ENCODE measurements around the gene LRRC74A.
A peak's percentile ranks its signal among the peaks of the same experiment; 100 is the strongest.

Gene LRRC74A

GRCh38 chr14:76792422-76792821 is 33.8 kb upstream of the LRRC74A start:
- H3K4me1 Mint-ChIP-seq = no peaks in the 10 kb centered on the region
- no peaks in the 10 kb centered on the region for H3K27me3 Mint-ChIP-seq
- no peak overlapping the region for H3K4me3 Mint-ChIP-seq
- peaks cover 84% of the 10 kb centered on the region for H3K36me3 Mint-ChIP-seq
- peaks cover 3% of the 10 kb centered on the region for H3K9me3 Mint-ChIP-seq
- no peak overlapping the region for H3K27ac Mint-ChIP-seq
- ATAC-seq = no peak

DNA sequence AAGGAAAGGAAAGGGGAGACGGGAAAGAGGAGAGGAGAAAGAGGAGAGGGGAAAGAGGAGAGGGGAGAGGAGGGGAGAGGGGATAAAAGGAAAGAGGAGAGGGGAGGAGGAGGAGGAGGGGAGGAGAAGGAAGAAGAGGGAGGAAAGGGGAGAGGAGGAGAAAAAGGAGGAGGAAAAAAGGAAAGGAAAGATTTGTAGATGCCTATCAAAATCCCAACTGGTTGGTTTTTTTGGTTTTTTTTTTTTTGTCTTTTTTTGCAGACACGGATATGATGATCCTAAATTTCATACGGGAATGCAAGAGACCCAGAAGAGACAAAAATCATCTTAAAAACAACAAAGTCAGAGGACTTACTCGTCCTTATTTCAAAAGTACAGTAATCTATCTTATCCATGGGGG is 32.9 kb upstream of the LRRC74A start:
- Mint-ChIP-seq H3K27me3 (no peaks in the 10 kb centered on the region), H3K4me1 (no peaks in the 10 kb centered on the region), H3K36me3 (peaks cover 84% of the 10 kb centered on the region), H3K27ac (no peak overlapping the region), H3K4me3 (no peak overlapping the region), H3K9me3 (peaks cover 3% of the 10 kb centered on the region)
- ATAC-seq = no peak

DNA sequence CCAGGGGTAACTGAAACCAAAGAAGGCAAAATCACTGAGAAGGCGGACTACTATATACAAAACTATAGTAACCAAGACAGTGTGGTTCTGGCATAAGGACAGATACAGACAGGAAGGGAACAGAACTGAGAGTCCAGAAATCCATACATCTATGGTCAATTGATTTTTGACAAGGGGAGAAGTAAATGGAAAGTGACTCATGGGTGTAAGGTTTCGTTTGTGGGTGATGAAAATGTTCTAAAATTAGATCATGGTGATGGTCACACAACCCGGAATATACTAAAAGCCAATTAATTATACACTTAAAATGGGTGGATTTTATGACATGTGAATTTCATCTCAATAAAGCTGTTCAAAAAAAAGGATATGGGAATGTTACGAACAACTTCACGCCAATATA is 32.3 kb upstream of the LRRC74A start:
- ATAC-seq = no peak
- H3K4me3 Mint-ChIP-seq = no peak overlapping the region
- peaks cover 3% of the 10 kb centered on the region for H3K9me3 Mint-ChIP-seq
- no peak overlapping the region for H3K27ac Mint-ChIP-seq
- no peaks in the 10 kb centered on the region for H3K4me1 Mint-ChIP-seq
- H3K36me3 Mint-ChIP-seq = peaks cover 84% of the 10 kb centered on the region
- H3K27me3 Mint-ChIP-seq = no peaks in the 10 kb centered on the region

- no peak overlapping the region for H3K4me3 Mint-ChIP-seq
- H3K27ac Mint-ChIP-seq = no peak overlapping the region
- H3K36me3 Mint-ChIP-seq = peaks cover 70% of the 10 kb centered on the region
- ATAC-seq = no peak
- H3K27me3 Mint-ChIP-seq = no peaks in the 10 kb centered on the region
- H3K9me3 Mint-ChIP-seq = no peaks in the 10 kb centered on the region
- H3K4me1 Mint-ChIP-seq = peaks cover 37% of the 10 kb centered on the region
Measured at GRCh38 chr14:76806446-76806845, 19.8 kb upstream of the LRRC74A start.

DNA sequence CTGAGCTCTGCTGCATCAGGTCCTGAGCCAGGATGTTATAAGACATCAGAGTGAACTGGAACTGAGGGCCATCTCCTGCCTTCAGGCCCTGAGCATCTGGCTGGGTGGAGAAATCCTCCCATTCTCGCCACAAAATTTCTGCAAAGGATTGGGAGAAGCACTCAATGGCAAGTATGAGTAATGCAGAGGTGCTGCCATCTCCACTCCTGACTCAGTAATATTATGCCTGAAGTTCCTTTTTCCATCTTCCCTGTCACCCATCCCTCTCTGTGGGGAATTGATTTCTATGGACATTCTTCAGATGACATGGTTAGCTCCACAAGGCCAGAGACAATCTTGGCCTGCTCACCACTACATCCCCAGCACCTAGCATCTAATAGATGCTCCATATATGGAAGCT is 18.2 kb upstream of the LRRC74A start:
- no peak for ATAC-seq
- Mint-ChIP-seq H3K9me3 (no peaks in the 10 kb centered on the region), H3K36me3 (peaks cover 58% of the 10 kb centered on the region), H3K4me1 (peaks cover 48% of the 10 kb centered on the region), H3K27me3 (no peaks in the 10 kb centered on the region), H3K4me3 (no peak overlapping the region), H3K27ac (no peak overlapping the region)

GRCh38 chr14:76808990-76809389 is 17.2 kb upstream of the LRRC74A start:
- H3K27me3 Mint-ChIP-seq = no peaks in the 10 kb centered on the region
- peaks cover 48% of the 10 kb centered on the region for H3K36me3 Mint-ChIP-seq
- H3K9me3 Mint-ChIP-seq = no peaks in the 10 kb centered on the region
- no peak overlapping the region for H3K4me3 Mint-ChIP-seq
- ATAC-seq = no peak
- peaks cover 52% of the 10 kb centered on the region for H3K4me1 Mint-ChIP-seq
- H3K27ac Mint-ChIP-seq = no peak overlapping the region

DNA sequence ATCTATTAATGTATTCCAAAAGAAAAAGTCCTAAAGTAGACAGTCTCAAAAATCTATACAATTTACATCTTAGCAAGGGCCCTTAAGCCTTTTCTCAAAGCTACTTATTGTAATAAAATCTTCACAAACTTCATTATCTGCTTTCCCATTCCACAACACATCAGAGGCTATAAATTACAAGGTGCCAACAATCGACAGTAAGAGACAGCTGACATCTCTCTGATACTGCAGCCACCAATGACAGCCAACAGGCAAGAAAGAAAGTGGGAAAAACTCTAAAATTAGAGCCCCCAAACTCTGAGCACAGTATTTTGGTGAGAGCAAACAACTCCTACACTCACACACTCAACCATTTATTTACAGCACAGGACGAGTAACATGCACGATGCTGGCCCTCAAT is 15.7 kb upstream of the LRRC74A start:
- Mint-ChIP-seq H3K27me3 (no peaks in the 10 kb centered on the region), H3K4me3 (no peak overlapping the region), H3K27ac (peak overlapping the region; percentile 37), H3K9me3 (no peaks in the 10 kb centered on the region), H3K4me1 (peaks cover 52% of the 10 kb centered on the region), H3K36me3 (peaks cover 38% of the 10 kb centered on the region)
- ATAC-seq = no peak

- peak overlapping the region; percentile 89 for H3K4me3 Mint-ChIP-seq
- H3K27me3 Mint-ChIP-seq = no peaks in the 10 kb centered on the region
- peak overlapping the region; percentile 37 for H3K27ac Mint-ChIP-seq
- no peaks in the 10 kb centered on the region for H3K9me3 Mint-ChIP-seq
- ATAC-seq = no peak
- peaks cover 52% of the 10 kb centered on the region for H3K4me1 Mint-ChIP-seq
- H3K36me3 Mint-ChIP-seq = peaks cover 34% of the 10 kb centered on the region
Measured at GRCh38 chr14:76810953-76811400, 15.2 kb upstream of the LRRC74A start.

GRCh38 chr14:76811561-76811960 is 14.6 kb upstream of the LRRC74A start:
- no peaks in the 10 kb centered on the region for H3K27me3 Mint-ChIP-seq
- H3K4me1 Mint-ChIP-seq = peaks cover 52% of the 10 kb centered on the region
- no peak for ATAC-seq
- H3K27ac Mint-ChIP-seq = peak overlapping the region; percentile 78
- peak overlapping the region; percentile 89 for H3K4me3 Mint-ChIP-seq
- peaks cover 28% of the 10 kb centered on the region for H3K36me3 Mint-ChIP-seq
- H3K9me3 Mint-ChIP-seq = no peaks in the 10 kb centered on the region

GRCh38 chr14:76812093-76812421 is 14.2 kb upstream of the LRRC74A start:
- Mint-ChIP-seq H3K9me3 (no peaks in the 10 kb centered on the region), H3K36me3 (peaks cover 23% of the 10 kb centered on the region), H3K27ac (peak overlapping the region; percentile 78), H3K4me3 (peak overlapping the region; percentile 89), H3K4me1 (peaks cover 49% of the 10 kb centered on the region), H3K27me3 (no peaks in the 10 kb centered on the region)
- no peak for ATAC-seq

- ATAC-seq = peak; percentile 98
- Mint-ChIP-seq H3K4me3 (peak within 1 kb of the TSS; percentile 89), H3K9me3 (no peaks in the 10 kb centered on the region), H3K4me1 (peaks cover 47% of the 10 kb centered on the region), H3K27me3 (no peaks in the 10 kb centered on the region), H3K27ac (peak within 1 kb of the TSS; percentile 78), H3K36me3 (peaks cover 18% of the 10 kb centered on the region)
Measured at GRCh38 chr14:76812422-76813383, 13.5 kb upstream of the LRRC74A start, which contains the start of gene ANGEL1. Gene ANGEL1 (minus strand): TSS chr14:76812882. CDS start chr14:76812827, 55 bp downstream.

DNA sequence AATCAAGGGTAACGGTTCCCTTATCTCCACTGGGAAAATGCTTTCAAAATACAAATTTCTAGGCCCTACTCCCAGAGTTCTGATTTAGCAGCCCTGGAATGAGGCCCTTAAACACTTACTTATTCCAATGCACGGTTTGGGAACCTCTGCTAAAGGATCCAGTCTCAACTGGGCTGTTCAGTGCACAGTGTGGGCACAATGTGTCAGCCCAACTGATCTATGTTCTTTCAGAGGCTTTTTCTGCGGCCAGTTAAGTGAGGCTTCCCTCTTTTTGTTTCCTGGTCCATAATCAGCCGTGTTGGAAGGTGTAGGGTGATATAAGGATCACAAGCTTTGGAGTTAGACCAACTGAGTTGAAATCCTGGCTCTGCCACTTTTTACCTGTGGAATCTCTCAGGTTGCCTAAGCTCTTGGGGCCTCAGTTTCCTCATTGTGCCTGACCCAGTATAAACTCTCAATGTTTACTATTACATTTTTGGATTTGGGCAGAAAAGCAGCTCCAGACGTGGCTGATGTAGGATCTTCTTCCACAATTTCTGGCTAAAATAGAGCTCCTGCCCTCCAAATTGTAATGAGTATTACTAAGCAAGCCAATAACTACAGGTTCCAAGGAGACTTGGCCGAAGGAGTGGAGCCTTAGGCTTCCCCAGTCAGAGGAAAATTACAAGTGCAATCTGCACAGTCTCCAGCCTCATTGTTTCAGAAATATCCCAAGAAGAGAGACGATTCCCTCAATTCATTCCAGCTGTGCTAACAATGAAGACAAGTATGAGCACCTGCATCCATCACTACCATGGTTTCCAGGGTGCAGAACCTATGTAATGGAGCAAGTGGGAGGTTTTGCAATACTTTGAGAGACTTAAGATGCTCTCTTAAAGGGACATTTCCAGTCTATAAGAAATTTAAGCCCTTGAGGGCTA is 11.2 kb upstream of the LRRC74A start:
- Mint-ChIP-seq H3K36me3 (no peaks in the 10 kb centered on the region), H3K27me3 (peaks cover 3% of the 10 kb centered on the region), H3K4me3 (no peak overlapping the region), H3K27ac (no peak overlapping the region), H3K9me3 (no peaks in the 10 kb centered on the region), H3K4me1 (peaks cover 29% of the 10 kb centered on the region)
- ATAC-seq = no peak

- ATAC-seq = no peak
- H3K27ac Mint-ChIP-seq = no peak overlapping the region
- no peaks in the 10 kb centered on the region for H3K36me3 Mint-ChIP-seq
- no peak overlapping the region for H3K4me3 Mint-ChIP-seq
- no peaks in the 10 kb centered on the region for H3K4me1 Mint-ChIP-seq
- H3K9me3 Mint-ChIP-seq = no peaks in the 10 kb centered on the region
- peaks cover 25% of the 10 kb centered on the region for H3K27me3 Mint-ChIP-seq
Measured at GRCh38 chr14:76820700-76821099, 5.5 kb upstream of the LRRC74A start.

- Mint-ChIP-seq H3K36me3 (no peaks in the 10 kb centered on the region), H3K4me1 (no peaks in the 10 kb centered on the region), H3K27ac (no peak overlapping the region), H3K4me3 (no peak overlapping the region), H3K9me3 (no peaks in the 10 kb centered on the region), H3K27me3 (peaks cover 23% of the 10 kb centered on the region)
- no peak for ATAC-seq
Measured at GRCh38 chr14:76827696-76828296, 1.6 kb downstream of the LRRC74A start.
